AG09319 (cell line): ENCODE data around the gene COX20.

Source experiments
- DNase-seq: peaks from one replicate; pipeline ENCODE4 v3.0.0-alpha.2; 2010; ENCODE audit warnings: low read depth; ENCODE audit errors: extremely low read depth
- TF ChIP-seq, protein P1 (sequence below): IDR thresholded peaks from 2 replicates; pipeline ENCODE4 v1.5.1; 2011; ENCODE audit warnings: low read depth, mild to moderate bottlenecking, inconsistent platforms, low read length, moderate library complexity

COX20 gene

DNA sequence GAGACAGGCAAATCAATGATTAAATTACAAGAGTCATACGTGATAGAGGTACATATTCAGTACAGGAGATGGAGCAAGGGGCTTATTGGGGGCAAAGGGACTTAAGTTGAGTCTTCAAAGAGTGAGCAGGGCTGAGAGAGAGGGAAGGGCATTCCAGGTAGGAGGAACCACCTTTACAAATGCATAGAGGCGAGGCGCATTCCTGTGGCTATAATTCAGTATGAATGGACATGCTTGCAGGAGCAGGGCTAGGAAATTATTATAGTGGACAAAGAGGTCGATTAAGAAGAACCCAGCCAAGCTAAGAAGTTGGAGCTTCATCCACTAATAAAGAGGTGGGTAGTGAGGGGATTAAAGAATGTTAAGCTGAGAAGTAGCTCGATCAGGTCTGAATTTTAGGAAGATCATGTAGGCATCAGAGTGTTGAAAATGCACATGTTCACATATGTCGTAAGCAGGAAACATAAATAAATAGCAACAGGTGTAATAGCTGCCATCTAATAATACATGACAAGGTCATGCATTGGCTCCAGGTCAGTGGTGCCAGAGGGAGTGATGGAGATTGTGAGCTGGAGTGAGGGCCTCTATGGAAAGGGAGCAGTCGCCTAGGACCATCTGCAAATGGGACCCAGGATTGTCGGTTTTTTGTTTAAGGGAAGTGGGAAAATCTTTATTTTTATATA lies 40.9 kb downstream of the COX20 start:
- TF ChIP-seq, protein P1, sequence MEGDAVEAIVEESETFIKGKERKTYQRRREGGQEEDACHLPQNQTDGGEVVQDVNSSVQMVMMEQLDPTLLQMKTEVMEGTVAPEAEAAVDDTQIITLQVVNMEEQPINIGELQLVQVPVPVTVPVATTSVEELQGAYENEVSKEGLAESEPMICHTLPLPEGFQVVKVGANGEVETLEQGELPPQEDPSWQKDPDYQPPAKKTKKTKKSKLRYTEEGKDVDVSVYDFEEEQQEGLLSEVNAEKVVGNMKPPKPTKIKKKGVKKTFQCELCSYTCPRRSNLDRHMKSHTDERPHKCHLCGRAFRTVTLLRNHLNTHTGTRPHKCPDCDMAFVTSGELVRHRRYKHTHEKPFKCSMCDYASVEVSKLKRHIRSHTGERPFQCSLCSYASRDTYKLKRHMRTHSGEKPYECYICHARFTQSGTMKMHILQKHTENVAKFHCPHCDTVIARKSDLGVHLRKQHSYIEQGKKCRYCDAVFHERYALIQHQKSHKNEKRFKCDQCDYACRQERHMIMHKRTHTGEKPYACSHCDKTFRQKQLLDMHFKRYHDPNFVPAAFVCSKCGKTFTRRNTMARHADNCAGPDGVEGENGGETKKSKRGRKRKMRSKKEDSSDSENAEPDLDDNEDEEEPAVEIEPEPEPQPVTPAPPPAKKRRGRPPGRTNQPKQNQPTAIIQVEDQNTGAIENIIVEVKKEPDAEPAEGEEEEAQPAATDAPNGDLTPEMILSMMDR = no peak
- DNase-seq = no peak

DNA sequence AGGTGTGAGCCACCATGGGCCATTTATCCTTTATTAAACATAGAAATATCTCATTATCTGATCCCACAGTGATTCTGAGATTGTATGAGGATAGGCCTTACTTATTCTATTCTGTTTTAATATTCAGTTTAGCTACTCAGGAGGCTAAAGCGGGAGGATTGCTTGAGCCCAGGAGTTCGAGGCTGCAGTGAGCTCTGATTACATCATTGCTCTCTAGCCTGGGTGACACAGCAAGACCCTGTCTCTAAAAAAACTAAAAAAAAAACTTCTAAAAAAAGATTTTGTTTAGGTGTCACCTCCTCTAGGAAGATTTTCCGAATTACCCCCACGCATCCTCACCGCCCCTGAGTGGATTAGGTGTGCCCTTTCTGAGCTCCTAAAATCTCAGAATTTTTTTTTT lies 43.2 kb downstream of the COX20 start:
- no peak for DNase-seq
- TF ChIP-seq, protein P1 = no peak

- TF ChIP-seq, protein P1 = no peak
- no peak for DNase-seq
Measured at GRCh38 chr1:244881552-244882280, 46.3 kb downstream of the COX20 start.

DNA sequence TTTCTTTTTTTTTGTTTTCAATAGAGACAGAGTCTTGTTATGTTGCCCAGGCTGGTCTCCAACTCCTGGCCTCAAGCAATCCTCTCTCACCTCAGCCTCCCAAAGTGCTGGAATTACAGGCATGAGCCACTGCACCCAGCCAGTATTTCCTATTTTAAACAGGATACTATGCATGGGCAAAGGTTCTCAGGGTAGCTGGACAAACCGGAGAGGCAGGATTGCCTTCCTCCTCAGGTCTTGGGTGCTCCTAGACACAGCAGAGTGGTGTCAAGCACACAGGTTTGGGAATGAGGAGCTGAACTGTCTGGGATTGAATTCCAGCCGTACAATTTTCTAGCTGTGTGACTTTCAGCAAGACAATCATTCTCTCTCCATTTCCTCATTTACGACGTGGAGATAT lies 51.8 kb downstream of the COX20 start:
- no peak for DNase-seq
- TF ChIP-seq, protein P1 = no peak

GRCh38 chr1:244893836-244894235 lies 58.4 kb downstream of the COX20 start:
- no peak for DNase-seq
- TF ChIP-seq, protein P1 = no peak
